ENCODE data around the gene IGFBP4. TPM values are rescaled to one million over a fixed set of nuclear protein-coding genes. Genes with fewer than 3 reads are reported as not detected.
A peak's percentile ranks its signal among the peaks of the same experiment; 100 is the strongest.

IGFBP4 gene
- total and polyA plus RNA-seq, 4 donors, result 74.1 to 649 (median 238) TPM

- Histone ChIP-seq H3K4me3 (ENCODE audit: low read depth in 1 of 3, low read length in 3 of 3) (no peak overlapping the region), H3K4me1 (ENCODE audit: control insufficient read depth in 4 of 4, insufficient read depth in 4 of 4, low read length in 3 of 4) (no peaks in the 10 kb centered on the region), H3K9me3 (ENCODE audit: control insufficient read depth in 4 of 4, low read length in 3 of 4) (no peaks in the 10 kb centered on the region), H3K36me3 (ENCODE audit: control insufficient read depth in 4 of 4, insufficient read depth in 3 of 4, low read depth in 1 of 4, low read length in 3 of 4) (no peaks in the 10 kb centered on the region), H3K27ac (ENCODE audit: low read depth in 1 of 2, low read length in 2 of 2) (no peak overlapping the region), H3K9ac (ENCODE audit: low read depth in 1 of 2, low read length in 2 of 2) (no peak overlapping the region), H3K27me3 (ENCODE audit: control insufficient read depth in 4 of 4, insufficient read depth in 4 of 4, low read length in 3 of 4) (no peaks in the 10 kb centered on the region)
- peak; percentile 22 for DNase-seq (ENCODE audit: low spot score)
- TF ChIP-seq JUND (IDR thresholded peaks at IDR 0.05), result no peak
Observed at GRCh38 chr17:40427002-40427491, 16.2 kb upstream of the IGFBP4 start.

DNA sequence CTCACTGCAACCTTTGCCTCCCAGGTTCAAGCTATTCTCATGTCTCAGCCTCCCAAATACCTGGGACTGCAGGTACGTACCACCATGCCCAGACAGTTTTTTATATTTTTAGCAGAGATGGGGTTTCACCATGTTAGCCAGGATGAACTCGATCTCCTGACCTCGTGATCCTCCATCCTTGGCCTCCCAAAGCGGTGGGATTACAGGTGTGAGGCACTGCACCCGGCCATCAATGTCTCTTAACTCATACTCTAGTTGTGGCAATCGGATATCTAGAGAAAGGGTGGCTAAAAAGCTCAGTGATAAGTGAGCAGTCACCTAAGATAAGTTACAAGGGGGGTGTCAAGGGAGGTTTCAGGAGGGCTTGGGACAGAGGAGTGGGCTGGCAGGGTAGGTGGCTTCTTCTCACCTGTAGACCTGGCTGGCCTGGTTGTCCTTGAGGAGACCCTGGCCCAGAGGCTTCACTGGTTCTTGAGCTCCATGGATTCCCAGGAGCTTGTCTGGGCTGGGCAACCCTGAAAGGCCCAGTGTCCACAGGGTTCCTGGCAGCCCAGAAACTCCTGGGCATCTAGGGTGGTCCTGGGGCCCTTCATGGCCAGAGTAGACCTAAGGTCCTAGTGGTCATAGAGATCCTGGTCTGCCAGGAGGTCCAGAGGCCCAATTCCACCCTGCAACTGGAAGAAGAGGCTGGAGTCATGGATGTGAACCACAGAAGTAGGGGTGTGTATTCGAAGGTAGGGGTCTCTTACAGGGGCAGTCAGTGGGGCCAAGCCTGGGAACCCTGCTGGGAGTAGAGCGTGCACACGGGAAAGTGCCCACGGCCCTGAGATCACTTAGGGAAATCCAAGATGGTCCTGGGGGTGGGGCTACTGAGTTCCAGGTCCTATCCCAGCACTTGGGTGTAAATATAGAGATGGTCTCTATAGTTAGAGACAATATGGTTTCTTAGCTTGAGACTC lies 12.7 kb upstream of the IGFBP4 start:
- WGBS, result 93% methylated on average over 10 of the region's 10 CpGs
- TF ChIP-seq ATF3 (IDR thresholded peaks at IDR 0.05) (no peak), FOXA1 (IDR thresholded peaks at IDR 0.05) (no peak), RAD21 (IDR thresholded peaks at IDR 0.05) (no peak), CTCF (IDR thresholded peaks at IDR 0.05; ENCODE audit: low read depth, low read length, missing input control) (no peak), YY1 (IDR thresholded peaks at IDR 0.05) (no peak), GABPA (IDR thresholded peaks at IDR 0.05 in 1 of 2, conservative IDR thresholded peaks at IDR 0.05 in 1 of 2) (no peak), MAX (IDR thresholded peaks at IDR 0.05) (no peak), NR2F2 (IDR thresholded peaks at IDR 0.05) (no peak), SP1 (IDR thresholded peaks at IDR 0.05) (no peak), JUND (IDR thresholded peaks at IDR 0.05) (no peak), RXRA (IDR thresholded peaks at IDR 0.05) (no peak), FOXA2 (IDR thresholded peaks at IDR 0.05) (no peak), EGR1 (IDR thresholded peaks at IDR 0.05; ENCODE audit: low read depth in 2 of 2) (no peak), TAF1 (conservative IDR thresholded peaks at IDR 0.05) (no peak), HNF4G (IDR thresholded peaks at IDR 0.05) (no peak), HNF4A (conservative IDR thresholded peaks at IDR 0.05) (no peak)
- TF ChIP-seq, protein P1, sequence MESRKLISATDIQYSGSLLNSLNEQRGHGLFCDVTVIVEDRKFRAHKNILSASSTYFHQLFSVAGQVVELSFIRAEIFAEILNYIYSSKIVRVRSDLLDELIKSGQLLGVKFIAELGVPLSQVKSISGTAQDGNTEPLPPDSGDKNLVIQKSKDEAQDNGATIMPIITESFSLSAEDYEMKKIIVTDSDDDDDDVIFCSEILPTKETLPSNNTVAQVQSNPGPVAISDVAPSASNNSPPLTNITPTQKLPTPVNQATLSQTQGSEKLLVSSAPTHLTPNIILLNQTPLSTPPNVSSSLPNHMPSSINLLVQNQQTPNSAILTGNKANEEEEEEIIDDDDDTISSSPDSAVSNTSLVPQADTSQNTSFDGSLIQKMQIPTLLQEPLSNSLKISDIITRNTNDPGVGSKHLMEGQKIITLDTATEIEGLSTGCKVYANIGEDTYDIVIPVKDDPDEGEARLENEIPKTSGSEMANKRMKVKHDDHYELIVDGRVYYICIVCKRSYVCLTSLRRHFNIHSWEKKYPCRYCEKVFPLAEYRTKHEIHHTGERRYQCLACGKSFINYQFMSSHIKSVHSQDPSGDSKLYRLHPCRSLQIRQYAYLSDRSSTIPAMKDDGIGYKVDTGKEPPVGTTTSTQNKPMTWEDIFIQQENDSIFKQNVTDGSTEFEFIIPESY (IDR thresholded peaks at IDR 0.05), result no peak
- TF ChIP-seq, protein P2, sequence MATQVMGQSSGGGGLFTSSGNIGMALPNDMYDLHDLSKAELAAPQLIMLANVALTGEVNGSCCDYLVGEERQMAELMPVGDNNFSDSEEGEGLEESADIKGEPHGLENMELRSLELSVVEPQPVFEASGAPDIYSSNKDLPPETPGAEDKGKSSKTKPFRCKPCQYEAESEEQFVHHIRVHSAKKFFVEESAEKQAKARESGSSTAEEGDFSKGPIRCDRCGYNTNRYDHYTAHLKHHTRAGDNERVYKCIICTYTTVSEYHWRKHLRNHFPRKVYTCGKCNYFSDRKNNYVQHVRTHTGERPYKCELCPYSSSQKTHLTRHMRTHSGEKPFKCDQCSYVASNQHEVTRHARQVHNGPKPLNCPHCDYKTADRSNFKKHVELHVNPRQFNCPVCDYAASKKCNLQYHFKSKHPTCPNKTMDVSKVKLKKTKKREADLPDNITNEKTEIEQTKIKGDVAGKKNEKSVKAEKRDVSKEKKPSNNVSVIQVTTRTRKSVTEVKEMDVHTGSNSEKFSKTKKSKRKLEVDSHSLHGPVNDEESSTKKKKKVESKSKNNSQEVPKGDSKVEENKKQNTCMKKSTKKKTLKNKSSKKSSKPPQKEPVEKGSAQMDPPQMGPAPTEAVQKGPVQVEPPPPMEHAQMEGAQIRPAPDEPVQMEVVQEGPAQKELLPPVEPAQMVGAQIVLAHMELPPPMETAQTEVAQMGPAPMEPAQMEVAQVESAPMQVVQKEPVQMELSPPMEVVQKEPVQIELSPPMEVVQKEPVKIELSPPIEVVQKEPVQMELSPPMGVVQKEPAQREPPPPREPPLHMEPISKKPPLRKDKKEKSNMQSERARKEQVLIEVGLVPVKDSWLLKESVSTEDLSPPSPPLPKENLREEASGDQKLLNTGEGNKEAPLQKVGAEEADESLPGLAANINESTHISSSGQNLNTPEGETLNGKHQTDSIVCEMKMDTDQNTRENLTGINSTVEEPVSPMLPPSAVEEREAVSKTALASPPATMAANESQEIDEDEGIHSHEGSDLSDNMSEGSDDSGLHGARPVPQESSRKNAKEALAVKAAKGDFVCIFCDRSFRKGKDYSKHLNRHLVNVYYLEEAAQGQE (IDR thresholded peaks at IDR 0.05), result no peak
- no peak for DNase-seq (ENCODE audit: low spot score)

More for the DNA sequence above, 12.7 kb upstream of the IGFBP4 start:
- no peak overlapping the region for H3K9ac ChIP-seq (ENCODE audit: low read depth in 1 of 2, low read length in 2 of 2)
- no peak overlapping the region for H3K27ac ChIP-seq (ENCODE audit: low read depth in 1 of 2, low read length in 2 of 2)
- H3K4me1 ChIP-seq (ENCODE audit: control insufficient read depth in 4 of 4, insufficient read depth in 4 of 4, low read length in 3 of 4), result no peaks in the 10 kb centered on the region
- no peaks in the 10 kb centered on the region for H3K9me3 ChIP-seq (ENCODE audit: control insufficient read depth in 4 of 4, low read length in 3 of 4)
- no peaks in the 10 kb centered on the region for H3K36me3 ChIP-seq (ENCODE audit: control insufficient read depth in 4 of 4, insufficient read depth in 3 of 4, low read depth in 1 of 4, low read length in 3 of 4)
- no peak overlapping the region for H3K4me3 ChIP-seq (ENCODE audit: low read depth in 1 of 3, low read length in 3 of 3)
- no peaks in the 10 kb centered on the region for H3K27me3 ChIP-seq (ENCODE audit: control insufficient read depth in 4 of 4, insufficient read depth in 4 of 4, low read length in 3 of 4)

Measured in liver (tissue), 9 donors.